Astrocyte of the spinal cord (primary cell): ENCODE results near the gene DDX10.

Experiments
- DNase-seq: peaks from one replicate; pipeline ENCODE4 v3.0.0; 2011; ENCODE audit warnings: low read depth, low spot score
- H3K4me3 ChIP-seq: 2 replicates; pipeline ENCODE4 v1.5.1; 2011; ENCODE audit warnings: low read depth, mild to moderate bottlenecking, low read length, moderate library complexity
- CTCF ChIP-seq: IDR thresholded peaks from 2 replicates; pipeline ENCODE4 v1.5.1; 2012; ENCODE audit warnings: low read depth, mild to moderate bottlenecking, low read length, inconsistent platforms
- in situ Hi-C: cut with HindIII; loops from 2 replicates; pipeline ENCODE4 v1.10.0; 2017; ENCODE audit warnings: low sequenced_read_pairs

Gene DDX10

GRCh38 chr11:108865406-108865805 is 200.5 kb downstream of the DDX10 start:
- DNase-seq, result peak; percentile 9
- in situ Hi-C loops, result no loop called here
- TF ChIP-seq CTCF, result no peak
- no peak overlapping the region for H3K4me3 ChIP-seq

GRCh38 chr11:108866781-108867180 is 201.9 kb downstream of the DDX10 start:
- in situ Hi-C loops, result no loop called here
- no peak for DNase-seq
- no peak overlapping the region for H3K4me3 ChIP-seq
- no peak for TF ChIP-seq CTCF

DNA sequence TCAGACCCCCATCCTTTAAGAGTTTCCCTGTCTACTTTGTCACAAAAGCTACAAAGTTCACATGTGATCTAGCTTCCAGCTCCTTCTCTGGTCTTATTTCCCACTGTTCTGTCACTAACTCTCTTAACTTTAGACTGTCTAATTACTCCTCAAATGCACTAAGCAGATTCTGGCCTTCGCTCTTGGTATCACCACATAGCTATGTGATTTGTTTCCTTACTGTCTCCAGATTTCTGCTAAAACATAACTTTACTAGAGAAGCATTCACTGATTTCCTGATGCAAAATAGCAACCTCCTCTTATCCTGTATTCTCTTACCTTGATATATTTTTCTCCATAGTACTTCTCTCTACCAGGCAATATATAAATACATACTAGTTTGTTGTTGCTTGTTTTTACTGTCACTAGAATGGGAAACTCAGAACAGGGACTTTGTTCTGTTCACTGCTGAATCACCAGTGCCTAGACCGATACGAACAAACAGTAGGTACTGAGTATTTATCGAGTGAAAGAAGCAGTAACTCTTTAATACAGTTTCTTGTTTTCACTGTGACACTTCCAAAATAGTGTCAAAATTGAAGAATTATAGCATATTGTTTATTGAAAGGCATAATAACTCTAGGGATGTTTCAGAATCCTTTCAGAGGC is 205.6 kb downstream of the DDX10 start:
- DNase-seq, result peak; percentile 86
- H3K4me3 ChIP-seq, result no peak overlapping the region
- in situ Hi-C loops, result no loop called here
- TF ChIP-seq CTCF, result no peak

- peak; percentile 81 for DNase-seq
- in situ Hi-C loops, result no loop called here
- peak; percentile 78 for TF ChIP-seq CTCF
- no peak overlapping the region for H3K4me3 ChIP-seq
Observed at GRCh38 chr11:108871152-108871551, 206.3 kb downstream of the DDX10 start.

- no peak for TF ChIP-seq CTCF
- in situ Hi-C loops, result no loop called here
- H3K4me3 ChIP-seq, result no peak overlapping the region
- peak; percentile 10 for DNase-seq
Observed at GRCh38 chr11:108871867-108872266, 207.0 kb downstream of the DDX10 start.

DNA sequence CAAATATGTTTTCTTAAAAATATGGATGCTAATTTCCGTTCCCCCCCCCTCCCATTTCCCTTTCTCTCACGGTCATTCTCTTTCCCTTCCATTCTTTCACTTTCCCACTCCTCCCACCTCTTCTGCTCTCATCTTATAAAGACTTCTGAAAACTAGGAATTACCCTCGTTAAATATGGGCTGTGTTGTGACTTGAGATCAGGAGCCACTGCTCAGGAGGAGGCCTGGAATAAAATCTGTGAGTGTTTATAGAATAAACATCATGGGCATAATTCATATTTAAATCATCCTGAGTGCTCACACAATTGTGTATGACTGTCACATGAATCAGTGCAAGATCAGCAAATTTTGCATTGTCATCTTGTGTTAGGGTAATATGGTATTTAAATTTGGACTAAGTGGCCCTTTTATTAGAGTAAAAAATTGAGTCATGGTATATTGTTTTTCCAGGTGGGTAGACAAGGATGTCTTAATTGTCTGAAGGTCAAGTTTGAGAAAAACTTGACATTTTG is 208.0 kb downstream of the DDX10 start:
- DNase-seq, result peak; percentile 66
- no peak overlapping the region for H3K4me3 ChIP-seq
- no peak for TF ChIP-seq CTCF
- in situ Hi-C loops, result no loop called here
